HepG2 (cell line): Measurements from ENCODE around the gene LAMB2. TPM values are rescaled to one million over a fixed set of nuclear protein-coding genes. Genes with fewer than 3 reads are reported as not detected.

Experiments used
- FUBP1 ChIP-seq: sonication (generic); formaldehyde crosslinking; IDR thresholded peaks from 2 replicates; pipeline ENCODE4 v1.5.1; 2020; ENCODE audit warnings: missing genetic modification reagents, mild to moderate bottlenecking, borderline replicate concordance
- NR0B2 ChIP-seq: sonication (generic); formaldehyde crosslinking; IDR thresholded peaks from 2 replicates; pipeline ENCODE4 v1.4.0; 2020; ENCODE audit warnings: mild to moderate bottlenecking, missing genetic modification reagents
- PAF1 ChIP-seq: IDR thresholded peaks from 2 replicates; pipeline ENCODE4 v1.6.1; 2016; ENCODE audit warnings: missing genetic modification reagents, missing compliant biosample characterization
- ZFY ChIP-seq: sonication (generic); formaldehyde crosslinking; IDR thresholded peaks from 2 replicates; pipeline ENCODE4 v1.4.0; 2020; ENCODE audit warnings: missing genetic modification reagents
- ZNF383 ChIP-seq: sonication (generic); formaldehyde crosslinking; IDR thresholded peaks from 2 replicates; pipeline ENCODE4 v1.4.0; 2020; ENCODE audit warnings: missing genetic modification reagents, mild to moderate bottlenecking, borderline replicate concordance
- ZSCAN31 ChIP-seq: sonication (generic); formaldehyde crosslinking; IDR thresholded peaks from 2 replicates; pipeline ENCODE4 v1.5.0; 2020; ENCODE audit warnings: low read depth, mild to moderate bottlenecking, missing genetic modification reagents
- polyA plus RNA-seq, 8 experiments: library from polyadenylated mRNA; depleted of rRNA in 3 of 8; stranded (reverse) in 7 of 8; unstranded in 1 of 8; fragments of >200 nt; fragmentation: Illumina TruSeq in 4 of 8; extraction: Trizol in 4 of 8; gene quantifications; 2 replicates each; pipeline versions ENCODE4 v1.2.1 to v1.2.3, GENCODE V29; 2011 to 2016; ENCODE audit warnings: low read depth in 4 of 8, missing spikeins in 1 of 8, mixed read lengths in 1 of 8; ENCODE audit not compliant: insufficient read depth in 1 of 8
- total RNA-seq, 5 experiments: library from RNA; depleted of rRNA; stranded (reverse); fragments of >200 nt; fragmentation: Illumina TruSeq; extraction: Trizol; gene quantifications; 2 replicates each; pipeline ENCODE4 v1.2.3, GENCODE V29; 2016; ENCODE audit warnings: low read depth in 1 of 5
- TF ChIP-seq, protein P1 (sequence below): sonication (generic); formaldehyde crosslinking; IDR thresholded peaks from 2 replicates; pipeline ENCODE4 v1.4.0; 2020; ENCODE audit warnings: missing genetic modification reagents

The LAMB2 gene
- total and polyA plus RNA-seq, 2 of the 13 experiments (the other 11 are each of a cell fraction or from before 2014, with no cell fraction given) = 208 to 443 TPM

DNA sequence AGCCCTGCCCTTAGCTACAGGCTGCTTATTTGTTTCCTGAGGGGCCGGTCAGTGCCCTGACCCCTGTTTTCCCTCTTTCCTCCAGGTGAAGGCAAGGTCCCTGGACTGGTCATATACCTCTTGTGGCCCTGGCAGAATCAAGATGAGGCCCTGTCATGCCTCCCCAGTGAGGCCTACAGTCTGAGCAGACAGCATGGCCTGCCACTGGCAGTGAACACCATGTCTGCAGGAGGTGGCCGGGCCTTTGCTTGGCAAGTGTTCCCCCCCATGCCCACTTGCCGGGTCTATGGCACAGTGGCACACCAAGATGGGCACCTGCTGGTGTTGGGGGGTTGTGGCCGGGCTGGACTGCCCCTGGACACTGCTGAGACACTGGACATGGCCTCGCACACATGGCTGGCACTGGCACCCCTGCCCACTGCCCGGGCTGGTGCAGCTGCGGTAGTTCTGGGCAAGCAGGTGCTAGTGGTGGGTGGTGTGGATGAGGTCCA, 39.7 kb upstream of the LAMB2 start (continued):
- no peak for TF ChIP-seq FUBP1
- TF ChIP-seq ZSCAN31 (CRISPR knock-in tag) = no peak
- no peak for TF ChIP-seq ZNF383 (CRISPR knock-in tag)
- TF ChIP-seq NR0B2 (CRISPR knock-in tag) = no peak
- TF ChIP-seq, protein P1, sequence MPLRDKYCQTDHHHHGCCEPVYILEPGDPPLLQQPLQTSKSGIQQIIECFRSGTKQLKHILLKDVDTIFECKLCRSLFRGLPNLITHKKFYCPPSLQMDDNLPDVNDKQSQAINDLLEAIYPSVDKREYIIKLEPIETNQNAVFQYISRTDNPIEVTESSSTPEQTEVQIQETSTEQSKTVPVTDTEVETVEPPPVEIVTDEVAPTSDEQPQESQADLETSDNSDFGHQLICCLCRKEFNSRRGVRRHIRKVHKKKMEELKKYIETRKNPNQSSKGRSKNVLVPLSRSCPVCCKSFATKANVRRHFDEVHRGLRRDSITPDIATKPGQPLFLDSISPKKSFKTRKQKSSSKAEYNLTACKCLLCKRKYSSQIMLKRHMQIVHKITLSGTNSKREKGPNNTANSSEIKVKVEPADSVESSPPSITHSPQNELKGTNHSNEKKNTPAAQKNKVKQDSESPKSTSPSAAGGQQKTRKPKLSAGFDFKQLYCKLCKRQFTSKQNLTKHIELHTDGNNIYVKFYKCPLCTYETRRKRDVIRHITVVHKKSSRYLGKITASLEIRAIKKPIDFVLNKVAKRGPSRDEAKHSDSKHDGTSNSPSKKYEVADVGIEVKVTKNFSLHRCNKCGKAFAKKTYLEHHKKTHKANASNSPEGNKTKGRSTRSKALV (CRISPR knock-in tag) = no peak
- peak; percentile 35; the same call in 1 of the 2 replicates for TF ChIP-seq ZFY (CRISPR knock-in tag)
- TF ChIP-seq PAF1 (CRISPR knock-in tag) = no peak
